HCT116 (cell line): ENCODE measurements around the gene RPL7A. TPM values are rescaled to one million over a fixed set of nuclear protein-coding genes. Genes with fewer than 3 reads are reported as not detected.

Experiments used
- ATAC-seq: fragments of 200-7000 bp; cut with Tn5 transposase; 2 replicates; pipeline ENCODE4 v1.9.1; 2020; ENCODE audit warnings: mild to moderate bottlenecking, moderate library complexity
- BruUV-seq: library from RNA; stranded (reverse); fragments of 400-500 nt; replicated peaks from 2 replicates; lab custom pipeline; 2021; lab: Mats Ljungman, UMichigan
- CTCF ChIA-PET: fragments of 300-600 bp; sonication (Branson Sonifier 250); formaldehyde crosslinking; loops from one replicate; lab custom pipeline; 2021; ENCODE audit warnings: antibody characterized with exemption; lab: Charles Lee
- POLR2A ChIA-PET: fragments of 300-600, 350-600 bp; sonication (Branson Sonifier 250); formaldehyde crosslinking; loops from one replicate; lab custom pipeline; 2021; ENCODE audit warnings: antibody characterized with exemption; lab: Charles Lee
- RAD21 ChIA-PET, 2 experiments: fragments of 300-600 bp; sonication (Branson Sonifier 250); formaldehyde crosslinking; loops; one replicate each; lab custom pipeline; 2023; ENCODE audit warnings: low total read pairs in 2 of 2; ENCODE audit not compliant: uncharacterized antibody in 2 of 2, unreplicated experiment in 2 of 2, low non-redundant PET in 1 of 2; lab: Charles Lee
- DNase-seq: peaks from one replicate; pipeline ENCODE4 v3.0.0-alpha.2; 2010; ENCODE audit warnings: low read depth, low spot score
- H2AFZ ChIP-seq: fragments of 200-600 bp; shearing (Covaris generic), sonication (generic); 2 replicates; pipeline ENCODE4 v1.6.1; 2017; ENCODE audit warnings: low read depth, mixed run types, mixed read lengths, antibody characterized with exemption, low read length; ENCODE audit not compliant: poor library complexity, severe bottlenecking
- H3K27ac ChIP-seq: 2 replicates; pipeline ENCODE4 v1.5.1; 2012; ENCODE audit warnings: low read depth, low read length
- H3K27me3 ChIP-seq: fragments of 200-600 bp; sonication (generic); 2 replicates; pipeline ENCODE4 v1.6.1; 2016; ENCODE audit warnings: mixed run types, low read length, mixed read lengths; ENCODE audit not compliant: insufficient read depth
- H3K36me3 ChIP-seq, 2 experiments: fragments of 200-500 bp in 1 of 2; fragments of 200-600 bp in 1 of 2; sonication (Bioruptor generic) in 1 of 2; sonication (generic) in 1 of 2; 2 replicates each; pipeline versions ENCODE4 v1.5.1 to v1.6.1; 2014 to 2016; ENCODE audit warnings: low read length in 2 of 2, inconsistent platforms in 1 of 2, mixed read lengths in 1 of 2, mixed run types in 1 of 2; ENCODE audit not compliant: insufficient read depth in 2 of 2, control insufficient read depth in 1 of 2
- H3K4me1 ChIP-seq, 2 experiments: fragments of 200-600 bp in 1 of 2; sonication (generic) in 1 of 2; 2 replicates each; pipeline versions ENCODE4 v1.5.1 to v1.6.1; 2012 to 2017; ENCODE audit warnings: low read length in 2 of 2, inconsistent platforms in 1 of 2, mild to moderate bottlenecking in 1 of 2, mixed read lengths in 1 of 2, mixed run types in 1 of 2, moderate library complexity in 1 of 2; ENCODE audit not compliant: insufficient read depth in 2 of 2, control insufficient read depth in 1 of 2
- H3K4me2 ChIP-seq: fragments of 200-600 bp; sonication (generic); 2 replicates; pipeline ENCODE4 v1.6.1; 2017; ENCODE audit warnings: mixed run types, low read length, mixed read lengths
- H3K4me3 ChIP-seq, 2 experiments: fragments of 200-600 bp in 1 of 2; sonication (generic) in 1 of 2; replicated peaks in 1 of 2; 2 replicates each; pipeline ENCODE4 v1.5.1; 2011 to 2016; ENCODE audit warnings: low read length in 2 of 2, control low read depth in 1 of 2, low read depth in 1 of 2, mild to moderate bottlenecking in 1 of 2, mixed read lengths in 1 of 2, mixed run types in 1 of 2
- H3K79me2 ChIP-seq: fragments of 200-600 bp; sonication (generic); 2 replicates; pipeline ENCODE4 v1.6.1; 2017; ENCODE audit warnings: mild to moderate bottlenecking, mixed run types, low read length, moderate library complexity, mixed read lengths; ENCODE audit not compliant: insufficient read depth
- H3K9ac ChIP-seq: fragments of 200-600 bp; sonication (generic); 2 replicates; pipeline ENCODE4 v1.6.1; 2016; ENCODE audit warnings: low read length, mixed read lengths
- H3K9me2 ChIP-seq: fragments of 200-600 bp; sonication (generic), shearing (Covaris generic); 2 replicates; pipeline ENCODE4 v1.6.1; 2017; ENCODE audit warnings: mixed run types, mild to moderate bottlenecking, moderate library complexity; ENCODE audit not compliant: insufficient read depth
- H3K9me3 ChIP-seq, 2 experiments: fragments of 200-500 bp in 1 of 2; fragments of 200-600 bp in 1 of 2; sonication (Bioruptor generic) in 1 of 2; sonication (generic) in 1 of 2; 2 replicates each; pipeline ENCODE4 v1.6.1; 2014 to 2017; ENCODE audit warnings: low read length in 2 of 2, mixed read lengths in 2 of 2, inconsistent platforms in 1 of 2, low read depth in 1 of 2, mild to moderate bottlenecking in 1 of 2, mixed run types in 1 of 2, moderate library complexity in 1 of 2; ENCODE audit not compliant: control insufficient read depth in 1 of 2, insufficient read depth in 1 of 2
- H4K20me1 ChIP-seq: fragments of 200-600 bp; sonication (generic), shearing (Covaris generic); 2 replicates; pipeline ENCODE4 v1.6.1; 2017; ENCODE audit warnings: mixed run types, mild to moderate bottlenecking, moderate library complexity; ENCODE audit not compliant: insufficient read depth
- CEBPB ChIP-seq: IDR thresholded peaks from 2 replicates; pipeline ENCODE4 v1.6.1; 2012; ENCODE audit warnings: low read depth
- CTCF ChIP-seq, 3 experiments: fragments of 200-600 bp in 1 of 3; sonication (generic) in 1 of 3; IDR thresholded peaks in 2 of 3; conservative IDR thresholded peaks in 1 of 3; 2 replicates each; pipeline ENCODE4 v1.5.1; 2012 to 2017; ENCODE audit warnings: low read depth in 2 of 3, low read length in 2 of 3, antibody characterized with exemption in 1 of 3, borderline replicate concordance in 1 of 3, control low read depth in 1 of 3, mild to moderate bottlenecking in 1 of 3, mixed read lengths in 1 of 3, mixed run types in 1 of 3, moderate library complexity in 1 of 3; ENCODE audit not compliant: insufficient read depth in 1 of 3
- EGR1 ChIP-seq: IDR thresholded peaks from 2 replicates; pipeline ENCODE4 v1.6.1; 2012; ENCODE audit warnings: low read depth
- ELF1 ChIP-seq: IDR thresholded peaks from 2 replicates; pipeline ENCODE4 v1.6.1; 2012; ENCODE audit warnings: low read depth, borderline replicate concordance
- EZH2 ChIP-seq: fragments of 200-600 bp; sonication (generic); IDR thresholded peaks from 2 replicates; pipeline ENCODE4 v1.6.1; 2017; ENCODE audit warnings: antibody characterized with exemption, mixed run types
- EZH2phosphoT487 ChIP-seq: fragments of 200-600 bp; IDR thresholded peaks from 2 replicates; pipeline ENCODE4 v1.6.1; 2018; ENCODE audit warnings: antibody characterized with exemption, borderline replicate concordance
- FOSL1 ChIP-seq: IDR thresholded peaks from 2 replicates; pipeline ENCODE4 v1.6.1; 2012; ENCODE audit warnings: low read depth
- POLR2A ChIP-seq: IDR thresholded peaks from 2 replicates; pipeline ENCODE4 v1.7.0; 2011; ENCODE audit warnings: borderline replicate concordance; ENCODE audit not compliant: insufficient read depth, insufficient read length; ENCODE audit errors: extremely low read depth
- POLR2AphosphoS5 ChIP-seq: IDR thresholded peaks from 2 replicates; pipeline ENCODE4 v1.6.1; 2011; ENCODE audit warnings: mild to moderate bottlenecking, low read depth, low read length, moderate library complexity
- RAD21 ChIP-seq: IDR thresholded peaks from 2 replicates; pipeline ENCODE4 v1.6.1; 2012; ENCODE audit warnings: low read depth, mild to moderate bottlenecking
- SIN3A ChIP-seq: IDR thresholded peaks from 2 replicates; pipeline ENCODE4 v1.6.1; 2012; ENCODE audit warnings: low read depth
- SP1 ChIP-seq: IDR thresholded peaks from 2 replicates; pipeline ENCODE4 v1.6.1; 2012; ENCODE audit warnings: low read depth
- SRF ChIP-seq: IDR thresholded peaks from 2 replicates; pipeline ENCODE4 v1.6.1; 2012; ENCODE audit warnings: low read depth
- YY1 ChIP-seq: IDR thresholded peaks from 2 replicates; pipeline ENCODE4 v1.6.1; 2011; ENCODE audit warnings: low read length, low read depth, moderate library complexity, mild to moderate bottlenecking; ENCODE audit not compliant: insufficient replicate concordance; ENCODE audit errors: extremely low read depth
- ZFX ChIP-seq: fragments of 450-650 bp; IDR thresholded peaks from 2 replicates; pipeline ENCODE4 v1.6.1; 2017
- ZNF274 ChIP-seq: fragments of 200-500 bp; sonication (Bioruptor generic); IDR thresholded peaks from 2 replicates; pipeline ENCODE4 v1.6.1; 2014; ENCODE audit warnings: mild to moderate bottlenecking, low read depth, low read length, inconsistent platforms
- intact Hi-C: fragments of 100-400 bp; cut with micrococcal nuclease; formaldehyde crosslinking; loops from 2 replicates; pipeline ENCODE4 v1.10.0; 2022
- total RNA-seq: library from RNA; stranded (reverse); gene quantifications from one replicate; pipeline ENCODE4 v1.2.1, GENCODE V29; 2021; ENCODE audit not compliant: unreplicated experiment
- TF ChIP-seq, protein P1 (sequence below): IDR thresholded peaks from 2 replicates; pipeline ENCODE4 v1.6.1; 2011; ENCODE audit warnings: mild to moderate bottlenecking, low read length, moderate library complexity; ENCODE audit not compliant: insufficient replicate concordance; ENCODE audit errors: extremely low read depth
- TF ChIP-seq, protein P2 (sequence below): IDR thresholded peaks from 2 replicates; pipeline ENCODE4 v1.6.1; 2012

RPL7A gene
- total RNA-seq, 1 experiment from 2014 or later = 2,837 TPM

DNA sequence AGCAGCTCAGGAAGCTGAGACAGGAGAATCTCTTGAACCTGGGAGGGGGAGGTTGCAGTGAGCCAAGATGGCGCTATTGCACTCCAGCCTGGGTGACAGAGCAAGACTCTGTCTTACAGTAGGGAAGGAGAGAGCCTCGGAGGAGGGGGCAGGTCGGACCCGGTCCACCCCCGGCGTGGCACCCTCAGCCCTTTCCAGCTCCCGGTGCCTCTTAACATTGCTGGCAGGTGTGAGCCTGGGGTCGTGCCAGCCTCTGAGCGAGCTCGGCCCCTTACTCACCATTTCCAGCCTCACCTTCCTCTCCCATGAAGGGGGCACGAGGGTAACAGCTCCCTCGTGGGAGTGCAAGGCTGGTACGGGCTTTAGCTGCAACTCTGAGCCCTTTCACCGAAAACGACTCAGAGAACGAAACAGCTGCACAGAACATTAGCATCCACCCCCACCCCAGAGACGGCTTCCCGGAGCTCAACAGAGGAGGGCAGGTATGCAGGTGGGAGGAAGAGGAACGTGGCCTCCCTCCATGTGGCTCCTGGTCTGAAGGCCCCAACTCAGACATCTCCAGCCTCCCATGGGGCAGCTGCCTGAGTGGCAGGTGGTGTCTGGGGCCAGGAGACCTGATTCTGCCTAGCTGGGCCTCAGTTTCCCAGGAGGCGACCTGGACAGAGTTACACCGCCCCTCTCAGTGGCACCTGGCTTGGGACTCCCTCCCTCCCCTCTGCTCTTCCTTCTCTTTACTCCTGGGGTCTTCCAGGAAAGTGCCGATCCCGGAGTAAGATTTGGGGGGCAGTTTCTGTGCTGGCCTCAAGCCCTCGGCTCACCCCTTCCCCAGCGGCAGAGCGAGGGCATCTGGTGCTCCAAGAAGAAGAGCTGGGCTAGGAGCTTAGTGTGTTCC, 44.5 kb upstream of the RPL7A start:
- Histone ChIP-seq H3K4me2 (no peak overlapping the region), H4K20me1 (no peaks in the 10 kb centered on the region), H3K79me2 (no peaks in the 10 kb centered on the region), H3K9ac (no peak overlapping the region), H3K36me3 (no peaks in the 10 kb centered on the region), H3K27ac (no peak overlapping the region), H3K9me2 (no peaks in the 10 kb centered on the region), H3K4me3 (no peak overlapping the region), H3K9me3 (no peaks in the 10 kb centered on the region), H3K4me1 (no peaks in the 10 kb centered on the region), H2AFZ (no peak overlapping the region), H3K27me3 (0 out of 2 replicates have a peak, but pooled peaks cover 3% of the 10 kb centered on the region)
- no peak for ATAC-seq
- ChIA-PET CTCF (no interaction called here), POLR2A (no interaction called here), RAD21 (no interaction called here)
- no TSS peak for BruUV-seq
- DNase-seq = no peak
- TF ChIP-seq ZNF274 (no peak), POLR2AphosphoS5 (no peak), POLR2A (no peak), SRF (no peak), YY1 (no peak), ZFX (no peak), SP1 (no peak), SIN3A (no peak), FOSL1 (no peak), CTCF (IDR thresholded peaks at IDR 0.05 in 2 of 3, conservative IDR thresholded peaks at IDR 0.05 in 1 of 3; ENCODE audit: borderline replicate concordance in 1 of 3, insufficient read depth in 1 of 3, low read depth in 2 of 3, low read length in 2 of 3) (no peak), EZH2 (no peak), ELF1 (no peak), EZH2phosphoT487 (no peak), RAD21 (no peak), EGR1 (no peak), CEBPB (no peak)
- TF ChIP-seq, protein P1, sequence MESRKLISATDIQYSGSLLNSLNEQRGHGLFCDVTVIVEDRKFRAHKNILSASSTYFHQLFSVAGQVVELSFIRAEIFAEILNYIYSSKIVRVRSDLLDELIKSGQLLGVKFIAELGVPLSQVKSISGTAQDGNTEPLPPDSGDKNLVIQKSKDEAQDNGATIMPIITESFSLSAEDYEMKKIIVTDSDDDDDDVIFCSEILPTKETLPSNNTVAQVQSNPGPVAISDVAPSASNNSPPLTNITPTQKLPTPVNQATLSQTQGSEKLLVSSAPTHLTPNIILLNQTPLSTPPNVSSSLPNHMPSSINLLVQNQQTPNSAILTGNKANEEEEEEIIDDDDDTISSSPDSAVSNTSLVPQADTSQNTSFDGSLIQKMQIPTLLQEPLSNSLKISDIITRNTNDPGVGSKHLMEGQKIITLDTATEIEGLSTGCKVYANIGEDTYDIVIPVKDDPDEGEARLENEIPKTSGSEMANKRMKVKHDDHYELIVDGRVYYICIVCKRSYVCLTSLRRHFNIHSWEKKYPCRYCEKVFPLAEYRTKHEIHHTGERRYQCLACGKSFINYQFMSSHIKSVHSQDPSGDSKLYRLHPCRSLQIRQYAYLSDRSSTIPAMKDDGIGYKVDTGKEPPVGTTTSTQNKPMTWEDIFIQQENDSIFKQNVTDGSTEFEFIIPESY = no peak
- TF ChIP-seq, protein P2, sequence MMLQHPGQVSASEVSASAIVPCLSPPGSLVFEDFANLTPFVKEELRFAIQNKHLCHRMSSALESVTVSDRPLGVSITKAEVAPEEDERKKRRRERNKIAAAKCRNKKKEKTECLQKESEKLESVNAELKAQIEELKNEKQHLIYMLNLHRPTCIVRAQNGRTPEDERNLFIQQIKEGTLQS = no peak
- intact Hi-C loops = no loop called here
